Activated T-cell treated with anti-CD3 and anti-CD28 coated beads, Interleukin-2, amount 50 U/mL, for 24 hours (primary cell): ENCODE data around the gene MYF5.
"Not testable (repeated sequence)": the region's sequence is repeated elsewhere in the genome, so short reads cannot be mapped to it uniquely, and the experiment has no call there.

Experiments used
- DNase-seq: peaks from one replicate; pipeline ENCODE4 v3.0.0-alpha.2; 2020
- H3K27ac Mint-ChIP-seq: 2 replicates; pipeline ENCODE4 v1.8.0; 2020; ENCODE audit warnings: mild to moderate bottlenecking, mixed read lengths
- H3K27me3 Mint-ChIP-seq: 2 replicates; pipeline ENCODE4 v1.8.0; 2020; ENCODE audit warnings: mixed read lengths
- H3K36me3 Mint-ChIP-seq: 2 replicates; pipeline ENCODE4 v1.8.0; 2020; ENCODE audit warnings: low read depth, mixed read lengths
- H3K4me1 Mint-ChIP-seq: 2 replicates; pipeline ENCODE4 v1.8.0; 2020; ENCODE audit warnings: low read depth, mixed read lengths
- H3K4me3 Mint-ChIP-seq: 2 replicates; pipeline ENCODE4 v1.8.0; 2020; ENCODE audit warnings: mild to moderate bottlenecking, moderate library complexity, mixed read lengths
- H3K9me3 Mint-ChIP-seq: 2 replicates; pipeline ENCODE4 v1.8.0; 2020; ENCODE audit warnings: mixed read lengths

The MYF5 gene

DNA sequence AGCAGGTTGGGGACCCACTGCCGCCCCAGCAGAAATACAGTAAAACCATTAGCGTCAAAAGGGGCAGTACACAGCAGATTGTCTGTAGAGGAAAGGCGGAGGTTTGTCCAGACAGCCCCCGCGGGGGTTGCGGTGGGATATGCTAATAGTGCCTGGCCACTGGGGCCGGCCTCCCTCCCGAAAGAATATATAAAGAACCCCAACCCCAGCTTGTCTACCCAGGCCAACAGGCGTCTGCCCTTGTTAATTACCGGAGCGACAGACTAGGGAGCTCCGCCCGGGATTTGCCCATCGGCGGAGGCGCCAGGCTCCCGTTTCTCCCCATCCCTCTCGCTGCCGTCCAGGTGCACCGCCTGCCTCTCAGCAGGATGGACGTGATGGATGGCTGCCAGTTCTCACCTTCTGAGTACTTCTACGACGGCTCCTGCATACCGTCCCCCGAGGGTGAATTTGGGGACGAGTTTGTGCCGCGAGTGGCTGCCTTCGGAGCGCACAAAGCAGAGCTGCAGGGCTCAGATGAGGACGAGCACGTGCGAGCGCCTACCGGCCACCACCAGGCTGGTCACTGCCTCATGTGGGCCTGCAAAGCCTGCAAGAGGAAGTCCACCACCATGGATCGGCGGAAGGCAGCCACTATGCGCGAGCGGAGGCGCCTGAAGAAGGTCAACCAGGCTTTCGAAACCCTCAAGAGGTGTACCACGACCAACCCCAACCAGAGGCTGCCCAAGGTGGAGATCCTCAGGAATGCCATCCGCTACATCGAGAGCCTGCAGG lies at the start of gene MYF5:
Gene MYF5, plus strand, starts transcription at position 217 of the 774 bp plus-strand sequence. Its CDS starts 152 bp downstream, at position 369.
- no peak within 1 kb of the TSS for H3K27ac Mint-ChIP-seq

DNA sequence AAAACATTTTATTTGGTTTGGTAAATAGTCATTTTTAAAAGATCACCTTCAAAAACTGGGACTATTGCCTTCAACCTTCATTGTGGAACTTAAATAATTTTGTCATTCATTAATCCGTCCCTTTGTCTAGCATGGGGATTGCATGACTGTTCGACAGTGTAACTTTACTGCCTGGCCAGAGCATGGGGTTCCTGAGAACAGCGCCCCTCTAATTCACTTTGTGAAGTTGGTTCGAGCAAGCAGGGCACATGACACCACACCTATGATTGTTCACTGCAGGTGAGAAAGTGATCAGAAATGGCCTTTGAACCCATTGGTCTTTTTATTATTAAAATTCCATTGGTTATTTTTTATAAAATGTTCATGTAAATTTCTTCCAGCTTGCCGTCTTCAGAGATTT lies 46.5 kb upstream of the MYF5 start:
- Mint-ChIP-seq H3K27ac (no peak overlapping the region), H3K4me3 (no peak overlapping the region), H3K4me1 (no peaks in the 10 kb centered on the region), H3K27me3 (no peaks in the 10 kb centered on the region), H3K36me3 (no peaks in the 10 kb centered on the region), H3K9me3 (peaks cover 7% of the 10 kb centered on the region)
- no peak for DNase-seq

More for the DNA sequence above, at the start of gene MYF5:
- no peaks in the 10 kb centered on the region for H3K4me1 Mint-ChIP-seq
- H3K36me3 Mint-ChIP-seq: no peaks in the 10 kb centered on the region
- H3K4me3 Mint-ChIP-seq: no peak within 1 kb of the TSS
- no peak for DNase-seq
- peaks cover 37% of the 10 kb centered on the region for H3K27me3 Mint-ChIP-seq
- no peaks in the 10 kb centered on the region for H3K9me3 Mint-ChIP-seq

DNA sequence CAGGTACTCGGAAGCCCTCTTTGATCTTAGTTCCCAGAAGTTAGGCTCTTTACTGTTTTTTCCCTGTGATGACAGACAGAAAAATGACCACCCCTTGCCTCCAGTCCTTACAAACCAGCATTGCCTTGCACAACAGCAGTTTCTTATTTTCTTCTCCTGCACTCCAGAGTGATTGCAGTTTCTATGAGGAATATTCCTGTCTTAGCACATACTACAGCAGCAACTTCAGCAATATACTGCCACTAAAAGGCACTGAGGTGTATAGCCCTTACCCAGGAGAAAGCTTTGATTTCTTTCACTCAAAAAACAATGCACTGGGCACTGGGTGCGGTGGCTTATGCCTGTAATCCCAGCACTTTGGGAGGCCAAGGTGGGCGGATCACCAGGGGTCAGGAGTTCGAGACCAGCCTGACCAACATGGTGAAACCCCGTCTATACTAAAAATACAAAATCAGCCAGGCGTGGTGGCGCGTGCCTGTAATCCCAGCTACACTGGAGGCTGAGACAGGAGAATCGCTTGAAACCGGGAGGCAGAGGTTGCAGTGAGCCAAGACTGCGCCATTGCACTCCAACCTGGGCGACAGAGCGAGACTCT lies 40.6 kb upstream of the MYF5 start:
- not testable (repeated sequence) for DNase-seq, H3K4me1 Mint-ChIP-seq, H3K4me3 Mint-ChIP-seq, H3K36me3 Mint-ChIP-seq, H3K9me3 Mint-ChIP-seq, H3K27ac Mint-ChIP-seq, H3K27me3 Mint-ChIP-seq

DNA sequence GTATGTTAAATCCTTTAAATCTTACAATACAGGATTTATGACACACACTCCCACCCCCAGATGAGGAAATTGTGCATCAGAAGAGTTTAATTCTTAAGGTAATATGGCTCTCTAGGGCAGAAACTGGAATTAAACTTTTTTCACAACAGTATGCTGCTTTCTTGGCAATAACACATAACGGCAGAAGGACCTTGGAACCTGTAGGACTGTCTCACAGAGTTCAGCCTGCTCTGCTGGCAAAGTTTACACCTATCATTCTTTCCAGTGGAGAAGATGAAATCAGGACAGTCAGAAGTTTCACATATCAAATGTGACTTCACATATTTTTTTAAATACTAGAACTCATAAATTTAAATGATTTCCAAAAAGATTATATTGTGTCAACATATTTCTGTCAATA lies 39.9 kb upstream of the MYF5 start:
- H3K4me3 Mint-ChIP-seq: no peak overlapping the region
- no peaks in the 10 kb centered on the region for H3K36me3 Mint-ChIP-seq
- H3K27me3 Mint-ChIP-seq: no peaks in the 10 kb centered on the region
- DNase-seq: no peak
- H3K9me3 Mint-ChIP-seq: no peaks in the 10 kb centered on the region
- H3K27ac Mint-ChIP-seq: no peak overlapping the region
- H3K4me1 Mint-ChIP-seq: no peaks in the 10 kb centered on the region

DNA sequence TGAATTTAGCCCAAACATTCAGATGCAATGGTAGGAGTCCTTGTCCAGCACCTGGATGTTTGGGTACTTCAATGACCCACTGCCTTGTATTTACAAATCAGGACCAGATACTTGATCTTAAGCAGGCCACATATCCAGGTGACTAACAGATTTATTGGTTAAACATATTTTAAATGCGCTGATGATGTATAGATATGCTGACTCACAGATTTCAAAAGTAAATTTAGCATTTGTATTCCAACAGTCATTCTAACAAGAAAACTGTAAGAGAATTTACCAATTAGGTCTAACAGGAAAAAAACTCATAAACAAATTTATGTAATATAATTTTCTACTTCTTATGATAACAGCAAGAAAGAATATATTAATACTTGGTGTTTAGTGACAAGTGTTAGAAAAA lies 38.7 kb upstream of the MYF5 start:
- no peaks in the 10 kb centered on the region for H3K4me1 Mint-ChIP-seq
- no peaks in the 10 kb centered on the region for H3K9me3 Mint-ChIP-seq
- no peaks in the 10 kb centered on the region for H3K27me3 Mint-ChIP-seq
- H3K36me3 Mint-ChIP-seq: no peaks in the 10 kb centered on the region
- DNase-seq: no peak
- H3K27ac Mint-ChIP-seq: no peak overlapping the region
- no peak overlapping the region for H3K4me3 Mint-ChIP-seq

DNA sequence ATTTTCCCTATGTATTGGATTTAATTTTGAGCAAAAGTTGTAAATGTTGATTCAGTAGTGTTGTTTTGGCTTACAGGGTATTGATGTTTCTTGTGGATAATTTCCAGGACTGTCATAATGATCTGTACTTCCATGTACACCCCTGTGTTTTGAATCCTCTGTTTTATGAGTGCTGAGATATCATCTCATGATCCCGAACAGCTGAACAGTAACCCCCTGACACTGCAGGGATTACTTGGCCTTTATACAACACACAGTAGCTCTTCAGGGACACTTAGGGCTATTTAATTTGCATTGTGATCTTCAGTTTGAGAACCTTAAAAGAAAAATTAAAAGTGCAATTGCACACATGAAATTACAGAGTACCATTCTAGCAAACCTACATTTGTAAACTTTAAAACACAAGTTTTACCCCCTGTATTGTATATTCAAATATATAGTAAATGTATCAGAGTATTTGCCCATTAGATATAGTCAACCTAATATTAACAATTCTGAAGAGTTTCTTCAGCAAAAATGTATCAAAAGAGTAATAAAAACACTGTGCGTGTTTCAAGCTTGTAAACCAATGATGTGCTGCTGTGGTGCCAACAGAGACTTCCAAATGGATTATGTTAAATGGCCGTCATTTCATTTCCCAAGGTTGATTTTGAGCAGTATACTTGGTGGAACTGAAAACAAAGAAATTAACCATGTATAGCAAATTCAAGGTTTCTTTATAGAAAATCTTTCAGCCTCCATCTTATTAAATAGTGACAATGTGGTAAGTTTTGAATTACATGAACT lies 37.2 kb upstream of the MYF5 start:
- H3K27me3 Mint-ChIP-seq: no peaks in the 10 kb centered on the region
- H3K4me3 Mint-ChIP-seq: no peak overlapping the region
- H3K4me1 Mint-ChIP-seq: no peaks in the 10 kb centered on the region
- no peak overlapping the region for H3K27ac Mint-ChIP-seq
- H3K9me3 Mint-ChIP-seq: no peaks in the 10 kb centered on the region
- DNase-seq: no peak
- H3K36me3 Mint-ChIP-seq: no peaks in the 10 kb centered on the region

DNA sequence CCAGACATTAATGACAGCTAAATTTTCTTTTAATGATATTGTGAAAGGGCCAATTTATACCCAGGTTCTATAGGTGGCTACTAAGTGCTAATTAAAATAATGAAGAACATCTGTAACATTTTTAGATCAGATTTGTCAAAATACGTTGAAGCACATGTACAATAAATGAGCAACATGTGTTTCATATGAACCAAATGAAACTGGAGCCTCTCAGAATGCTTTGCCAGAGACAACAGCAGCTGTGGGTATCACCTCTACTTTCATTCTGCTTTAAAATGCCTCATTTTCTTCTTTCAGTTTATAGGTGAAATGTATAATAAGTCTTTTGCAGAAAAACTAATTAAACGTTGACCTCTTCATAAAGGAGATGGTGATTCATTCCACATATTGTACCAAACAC lies 35.4 kb upstream of the MYF5 start:
- Mint-ChIP-seq H3K9me3 (no peaks in the 10 kb centered on the region), H3K4me1 (no peaks in the 10 kb centered on the region), H3K36me3 (no peaks in the 10 kb centered on the region), H3K4me3 (no peak overlapping the region), H3K27ac (no peak overlapping the region), H3K27me3 (no peaks in the 10 kb centered on the region)
- DNase-seq: no peak

DNA sequence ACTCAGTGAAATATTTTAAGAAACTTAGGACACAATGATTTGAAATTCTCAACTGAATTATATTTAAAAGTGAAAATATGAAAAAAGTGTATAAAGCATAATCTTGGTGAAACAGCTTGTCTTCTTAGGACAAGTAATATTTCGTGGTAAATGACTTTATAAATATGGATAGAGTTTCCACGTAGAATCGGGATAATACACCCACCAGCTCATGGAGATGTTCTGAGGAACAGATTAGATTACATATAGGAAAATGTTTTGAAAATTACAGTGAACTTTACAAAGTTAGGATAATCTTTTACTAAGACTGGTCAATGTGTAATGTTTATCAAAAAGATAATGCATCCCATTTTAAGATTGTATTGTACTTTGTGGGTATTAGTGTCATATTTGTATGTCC lies 34.9 kb upstream of the MYF5 start:
- no peaks in the 10 kb centered on the region for H3K36me3 Mint-ChIP-seq
- no peaks in the 10 kb centered on the region for H3K27me3 Mint-ChIP-seq
- DNase-seq: no peak
- no peaks in the 10 kb centered on the region for H3K9me3 Mint-ChIP-seq
- no peak overlapping the region for H3K27ac Mint-ChIP-seq
- no peak overlapping the region for H3K4me3 Mint-ChIP-seq
- no peaks in the 10 kb centered on the region for H3K4me1 Mint-ChIP-seq

DNA sequence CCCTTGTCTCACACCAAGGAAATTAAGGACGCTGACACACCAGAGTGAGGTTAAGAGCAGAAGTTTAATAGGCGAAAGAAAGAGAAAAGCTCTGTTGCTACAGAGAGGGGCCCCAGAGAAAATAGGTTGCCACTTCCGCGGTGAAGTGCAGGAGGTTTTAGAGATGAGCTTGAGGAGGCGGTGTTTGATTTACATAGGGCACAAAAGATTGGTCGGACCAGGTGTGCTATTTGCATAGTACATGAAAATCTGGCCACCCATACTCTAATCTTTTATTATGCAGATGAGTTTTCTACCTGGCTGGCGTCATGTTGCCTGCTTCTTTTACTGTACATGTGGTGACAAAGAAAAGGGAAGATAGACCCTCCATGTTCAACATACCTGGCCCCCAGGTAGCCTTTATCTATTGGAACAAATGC lies 32.6 kb upstream of the MYF5 start:
- Mint-ChIP-seq H3K27me3 (no peaks in the 10 kb centered on the region), H3K9me3 (no peaks in the 10 kb centered on the region), H3K4me3 (no peak overlapping the region), H3K36me3 (no peaks in the 10 kb centered on the region), H3K27ac (no peak overlapping the region), H3K4me1 (no peaks in the 10 kb centered on the region)
- DNase-seq: no peak

DNA sequence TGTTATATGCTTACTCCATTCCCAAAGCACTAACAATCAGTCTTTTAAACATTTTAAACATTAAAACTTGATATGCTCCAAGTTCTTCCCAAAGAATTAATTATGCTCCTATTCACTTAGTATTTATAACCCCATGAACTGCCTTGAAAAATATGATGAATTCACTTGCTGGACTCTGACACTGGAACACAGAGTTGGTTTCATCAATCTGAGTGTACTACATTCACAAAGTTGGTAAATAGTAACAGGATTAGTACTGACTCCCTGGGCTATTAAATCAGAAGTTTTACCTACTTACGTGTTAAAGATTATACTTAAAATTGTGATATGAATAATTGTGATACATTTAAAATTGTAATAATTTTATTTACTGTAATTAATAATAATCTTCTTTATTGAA lies 26.6 kb upstream of the MYF5 start:
- Mint-ChIP-seq H3K27me3 (no peaks in the 10 kb centered on the region), H3K4me1 (no peaks in the 10 kb centered on the region), H3K36me3 (no peaks in the 10 kb centered on the region), H3K9me3 (no peaks in the 10 kb centered on the region), H3K27ac (no peak overlapping the region), H3K4me3 (no peak overlapping the region)
- DNase-seq: no peak

DNA sequence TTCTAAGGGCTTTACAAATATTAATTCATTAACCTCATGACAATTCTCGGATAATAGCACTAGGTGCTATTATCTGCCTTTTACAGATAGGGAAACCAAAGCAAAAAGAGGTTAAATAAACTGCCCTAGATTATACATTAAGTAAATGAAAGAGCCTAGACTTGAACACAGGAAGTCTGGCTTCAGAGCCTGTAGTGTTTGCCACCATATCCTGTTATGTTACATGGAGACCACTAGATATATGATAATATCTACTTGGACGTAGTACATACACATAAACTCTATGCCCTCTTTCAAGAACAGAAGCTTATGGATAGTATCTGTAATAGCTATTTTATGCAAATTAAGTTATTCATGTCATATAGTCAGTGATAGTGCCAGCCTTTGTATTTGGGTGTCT lies 26.2 kb upstream of the MYF5 start:
- DNase-seq: no peak
- H3K36me3 Mint-ChIP-seq: no peaks in the 10 kb centered on the region
- no peaks in the 10 kb centered on the region for H3K27me3 Mint-ChIP-seq
- H3K9me3 Mint-ChIP-seq: no peaks in the 10 kb centered on the region
- H3K4me1 Mint-ChIP-seq: no peaks in the 10 kb centered on the region
- H3K4me3 Mint-ChIP-seq: no peak overlapping the region
- no peak overlapping the region for H3K27ac Mint-ChIP-seq

DNA sequence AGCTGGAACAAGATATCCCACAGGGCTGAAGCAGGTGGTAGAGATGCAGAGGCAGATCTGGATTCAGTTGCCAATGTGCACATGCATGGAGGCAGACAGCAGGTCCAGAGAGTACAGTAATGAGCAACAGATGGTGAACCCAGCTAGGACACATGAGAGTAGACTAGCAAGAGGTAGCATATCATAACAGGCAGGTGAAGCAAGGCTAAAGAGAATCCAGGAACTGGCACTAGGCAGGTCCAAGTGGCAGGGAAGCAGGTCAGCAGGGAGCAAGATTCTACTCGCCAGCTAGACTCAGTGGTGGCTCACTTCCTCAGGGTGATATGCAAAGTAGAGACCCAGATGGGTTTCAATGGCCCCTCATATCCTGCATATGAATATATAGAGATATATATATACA lies 24.6 kb upstream of the MYF5 start:
- Mint-ChIP-seq H3K27ac (no peak overlapping the region), H3K4me3 (no peak overlapping the region), H3K9me3 (no peaks in the 10 kb centered on the region), H3K4me1 (no peaks in the 10 kb centered on the region), H3K36me3 (no peaks in the 10 kb centered on the region), H3K27me3 (no peaks in the 10 kb centered on the region)
- no peak for DNase-seq

DNA sequence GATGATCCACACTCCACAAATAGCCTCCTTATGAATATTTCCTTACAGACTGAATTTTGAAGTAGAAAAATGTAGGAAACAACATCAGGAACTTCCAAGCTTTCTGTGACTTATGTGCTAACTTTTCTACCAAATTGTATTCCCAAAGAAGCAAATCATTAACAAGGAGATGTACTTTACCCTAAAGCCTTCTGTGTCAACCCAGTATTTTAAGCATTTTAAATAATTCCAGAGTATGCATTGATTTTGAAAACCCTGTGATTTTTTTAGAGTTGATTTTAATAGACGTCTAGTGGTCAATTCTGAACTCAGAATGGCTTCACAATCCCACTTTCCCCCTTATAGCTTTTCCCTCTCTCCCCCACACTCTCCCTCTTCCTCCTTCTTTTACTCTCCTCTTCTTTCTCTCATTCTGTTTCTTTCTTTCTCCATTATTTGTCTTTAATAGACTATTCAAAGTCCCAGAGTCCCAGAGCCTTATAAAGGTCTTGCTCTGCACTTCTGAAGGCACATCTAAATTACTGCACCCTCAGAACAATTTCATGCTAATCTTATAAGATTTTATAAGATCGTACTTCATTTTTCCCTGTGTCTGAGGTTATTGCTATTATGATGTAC lies 19.3 kb upstream of the MYF5 start:
- DNase-seq: no peak
- Mint-ChIP-seq H3K4me3 (no peak overlapping the region), H3K36me3 (no peaks in the 10 kb centered on the region), H3K27ac (no peak overlapping the region), H3K27me3 (no peaks in the 10 kb centered on the region), H3K4me1 (no peaks in the 10 kb centered on the region), H3K9me3 (peaks cover 6% of the 10 kb centered on the region)

DNA sequence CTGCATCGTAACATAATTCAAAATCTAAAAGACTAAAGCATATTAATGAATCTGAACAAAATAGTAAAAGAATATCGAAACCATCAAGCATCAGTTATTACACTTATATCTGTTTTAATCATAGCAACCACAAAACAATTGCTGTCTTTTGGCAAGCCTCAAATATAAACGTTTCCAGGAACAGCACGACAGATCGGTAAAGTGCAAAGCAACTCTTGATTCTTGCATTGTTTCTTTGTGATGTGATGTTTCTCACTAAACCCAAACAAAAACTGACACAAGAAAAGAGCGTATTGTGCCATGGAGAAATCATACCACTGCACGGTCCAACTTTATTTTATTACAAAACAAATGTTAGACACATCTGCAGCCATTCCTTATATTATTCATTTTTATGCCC lies 18.5 kb upstream of the MYF5 start:
- Mint-ChIP-seq H3K4me1 (no peaks in the 10 kb centered on the region), H3K4me3 (no peak overlapping the region), H3K27ac (no peak overlapping the region), H3K9me3 (peaks cover 6% of the 10 kb centered on the region), H3K36me3 (no peaks in the 10 kb centered on the region), H3K27me3 (no peaks in the 10 kb centered on the region)
- DNase-seq: no peak
